Lung (tissue), 12 donors: ENCODE results near the gene PTCD3. TPM values are rescaled to one million over a fixed set of nuclear protein-coding genes. Genes with fewer than 3 reads are reported as not detected.

Source experiments
- ATAC-seq: fragments of 200-7000 bp; cut with Tn5 transposase; one replicate; pipeline ENCODE4 v1.9.1; 2020; ENCODE audit warnings: moderate number of reproducible peaks; ENCODE audit not compliant: insufficient read depth, low FRiP score
- DNase-seq, 3 donors: peaks; one replicate each; pipeline ENCODE4 v3.0.0-alpha.2; 2013 to 2017
- H3K27ac ChIP-seq, 2 donors: one replicate each; pipeline ENCODE4 v1.5.1; 2013; ENCODE audit warnings: mild to moderate bottlenecking in 2 of 2, moderate library complexity in 2 of 2, control low read depth in 1 of 2, inconsistent platforms in 1 of 2, low read depth in 1 of 2, low read length in 1 of 2
- H3K27me3 ChIP-seq, 3 donors: one replicate each; pipeline ENCODE4 v1.5.1; 2013; ENCODE audit warnings: low read length in 2 of 3; ENCODE audit not compliant: control insufficient read depth in 3 of 3, insufficient read depth in 3 of 3
- H3K36me3 ChIP-seq, 4 donors: one replicate each; pipeline ENCODE4 v1.5.1; 2013; ENCODE audit warnings: low read length in 4 of 4, mild to moderate bottlenecking in 1 of 4, moderate library complexity in 1 of 4; ENCODE audit not compliant: control insufficient read depth in 4 of 4, insufficient read depth in 4 of 4
- H3K4me1 ChIP-seq, 5 donors: one replicate each; pipeline ENCODE4 v1.5.1; 2013; ENCODE audit warnings: low read length in 5 of 5, mild to moderate bottlenecking in 2 of 5, moderate library complexity in 1 of 5; ENCODE audit not compliant: control insufficient read depth in 5 of 5, insufficient read depth in 5 of 5
- H3K4me3 ChIP-seq: one replicate; pipeline ENCODE4 v1.5.1; 2013; ENCODE audit warnings: mild to moderate bottlenecking, control low read depth, moderate library complexity
- H3K9ac ChIP-seq, 2 donors: one replicate each; pipeline ENCODE4 v1.5.1; 2013; ENCODE audit warnings: low read length in 2 of 2, control low read depth in 1 of 2; ENCODE audit not compliant: insufficient read depth in 1 of 2
- H3K9me3 ChIP-seq, 4 donors: one replicate each; pipeline ENCODE4 v1.5.1; 2013; ENCODE audit warnings: low read length in 3 of 4, mild to moderate bottlenecking in 1 of 4, moderate library complexity in 1 of 4; ENCODE audit not compliant: control insufficient read depth in 4 of 4, insufficient read depth in 3 of 4
- CTCF ChIP-seq: IDR thresholded peaks from 2 replicates; pipeline ENCODE4 v1.5.1; 2012; ENCODE audit warnings: mild to moderate bottlenecking; ENCODE audit errors: control extremely low read depth, extremely low read depth
- WGBS, 2 donors: extraction: QIAGEN DNeasy Blood & Tissue Kit; methylation state at CpG; one replicate each; pipeline ENCODE4 v1.1.7; 2013; 5-methylcytosine and 5-hydroxymethylcytosine counted together
- polyA plus RNA-seq, 2 donors: library from polyadenylated mRNA; stranded (reverse); fragments of 200-250 nt; gene quantifications; one replicate each; pipeline ENCODE4 v1.2.1, GENCODE V29; 2013
- total RNA-seq, 2 donors: library from RNA; depleted of rRNA in 1 of 2; stranded (reverse); fragments of >200 nt in 1 of 2; gene quantifications; one replicate each; pipeline ENCODE4 v1.2.1, GENCODE V29; 2014 to 2021
- donor health status: control.
- donor health status: control.
- donor health status: Bipolar disorder and iron deficiency.
- donor health status: healthy.
- donor health status: DM: yes; HTN: yes; CAD: no.

Gene PTCD3
- total and polyA plus RNA-seq, 4 donors, result 22.7 to 172 (median 44.3) TPM

DNA sequence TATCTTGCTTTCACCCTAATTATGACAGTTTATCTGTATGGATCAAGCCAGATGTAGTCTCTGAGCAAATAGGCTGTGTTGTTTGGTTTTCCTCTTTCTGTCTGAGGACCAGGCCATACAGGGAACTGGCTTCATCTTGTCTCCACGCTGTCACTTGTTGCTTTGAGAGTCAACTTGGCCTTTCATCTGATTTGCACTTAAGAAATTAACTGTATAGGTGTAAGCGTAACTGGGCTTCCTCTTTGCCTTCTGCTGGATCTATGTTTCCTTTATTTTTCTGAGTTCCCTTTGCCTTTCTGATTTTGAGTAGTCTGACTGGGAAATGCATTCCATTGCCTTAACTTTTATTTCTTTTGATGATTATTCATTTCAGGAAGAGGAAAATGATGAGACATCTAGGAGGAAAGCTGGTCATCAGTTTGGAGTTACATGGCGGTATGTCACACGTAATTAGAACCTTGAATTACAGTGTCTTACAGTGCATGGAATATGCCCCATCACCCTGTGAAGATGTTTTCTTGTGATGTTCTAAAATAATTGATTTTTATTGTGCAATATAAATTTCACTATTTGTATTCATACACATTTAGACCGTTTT lies 17.4 kb downstream of the PTCD3 start:
- Histone ChIP-seq H3K27ac (no peak overlapping the region), H3K36me3 (peaks cover 36 to 76% (median 65%) of the 10 kb centered on the region in 4 donors), H3K27me3 (no peaks in the 10 kb centered on the region), H3K9ac (no peak overlapping the region), H3K9me3 (no peaks in the 10 kb centered on the region), H3K4me1 (no peaks in the 10 kb centered on the region), H3K4me3 (no peak overlapping the region)
- DNase-seq (no peak), ATAC-seq (no peak)
- WGBS, 2 donors, result 91% methylated on average over 5 of the region's 5 CpGs
- TF ChIP-seq CTCF, result no peak

DNA sequence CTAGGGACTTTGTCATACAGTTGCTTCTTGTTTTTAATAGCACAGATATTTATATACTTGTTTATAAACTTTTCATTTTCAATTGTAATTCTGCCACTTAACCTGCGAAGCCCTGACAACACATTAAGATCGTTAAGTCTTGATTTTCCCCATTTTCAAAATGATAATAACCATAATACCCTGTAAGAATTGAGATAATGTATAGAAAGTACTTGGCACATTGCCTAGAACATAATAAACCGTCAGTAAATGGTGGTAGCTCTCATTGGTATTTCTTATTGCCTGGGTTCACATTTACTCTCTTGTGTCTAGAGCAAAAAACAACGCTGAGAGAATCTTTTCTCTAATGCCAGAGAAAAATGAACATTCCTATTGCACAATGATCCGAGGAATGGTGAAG lies 18.6 kb downstream of the PTCD3 start:
- H3K9me3 ChIP-seq, result no peaks in the 10 kb centered on the region
- no peak for TF ChIP-seq CTCF
- no peak for ATAC-seq
- no peak overlapping the region for H3K4me3 ChIP-seq
- H3K27me3 ChIP-seq, result no peaks in the 10 kb centered on the region
- H3K9ac ChIP-seq, result no peak overlapping the region
- H3K36me3 ChIP-seq, result peaks cover 32 to 75% (median 69%) of the 10 kb centered on the region in 4 donors
- H3K27ac ChIP-seq, result no peak overlapping the region
- no peak for DNase-seq
- no peaks in the 10 kb centered on the region for H3K4me1 ChIP-seq
- WGBS, 2 donors, result 85 to 92% methylated on average over 5 of the region's 5 CpGs

DNA sequence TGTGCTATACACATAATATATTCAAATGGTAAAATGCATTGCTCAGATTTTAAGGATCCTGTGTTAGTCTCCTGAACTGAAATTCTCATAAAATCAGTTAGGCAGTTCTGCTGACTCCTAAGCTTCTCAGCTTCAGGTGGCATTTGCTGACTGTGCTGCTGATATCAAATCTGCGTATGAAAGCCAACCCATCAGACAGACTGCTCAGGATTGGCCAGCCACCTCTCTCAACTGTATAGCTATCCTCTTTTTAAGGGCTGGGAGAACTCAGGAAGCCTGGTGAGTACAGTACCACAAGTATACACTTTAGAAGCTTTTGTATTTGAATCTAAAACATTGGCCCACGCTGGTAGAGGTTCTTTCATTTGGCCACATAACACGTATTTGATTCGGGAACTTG lies 28.7 kb downstream of the PTCD3 start:
- WGBS, 2 donors, result 93 to 96% methylated on average over 4 of the region's 4 CpGs
- peaks cover 43 to 84% (median 70%) of the 10 kb centered on the region in 4 donors for H3K36me3 ChIP-seq

More for the DNA sequence above, 28.7 kb downstream of the PTCD3 start:
- Histone ChIP-seq H3K27me3 (no peaks in the 10 kb centered on the region), H3K27ac (no peak overlapping the region), H3K9ac (no peak overlapping the region), H3K4me1 (no peaks in the 10 kb centered on the region), H3K4me3 (no peak overlapping the region), H3K9me3 (peaks cover 0 to 2% (median 0%) of the 10 kb centered on the region in 4 donors)
- ATAC-seq (no peak), DNase-seq (no peak)
- TF ChIP-seq CTCF, result no peak
